NB4 (cell line): ENCODE data around the gene ABCC11.

Experiments
- CTCF ChIP-seq: IDR thresholded peaks from one replicate; pipeline ENCODE4 v1.5.1; 2012; ENCODE audit warnings: low read depth, low read length
- MYC ChIP-seq: IDR thresholded peaks from 2 replicates; pipeline ENCODE4 v1.6.1; 2011; ENCODE audit warnings: low read depth, low read length
- POLR2A ChIP-seq: IDR thresholded peaks from 2 replicates; pipeline ENCODE4 v1.6.1; 2011; ENCODE audit warnings: mild to moderate bottlenecking; ENCODE audit not compliant: insufficient read length; ENCODE audit errors: extremely low read depth

GRCh38 chr16:48280546-48280945, 33.2 kb upstream of the ABCC11 start:
- TF ChIP-seq CTCF (no peak), POLR2A (no peak), MYC (no peak)
